Spleen (tissue), 7 donors: Measurements from ENCODE around the gene GPBAR1.

Experiments
- CTCF ChIP-seq, 11 experiments: fragments of 200-600 bp in 7 of 11; fragments of 450-650 bp in 4 of 11; sonication (generic) in 4 of 11; IDR thresholded peaks in 8 of 11; conservative IDR thresholded peaks in 3 of 11; 1 replicate in 7 of 11; 2 replicates in 4 of 11; pipeline versions ENCODE4 v1.4.0 to v1.8.0; 2016 to 2021; ENCODE audit warnings: antibody characterized with exemption in 11 of 11, inconsistent platforms in 4 of 11, mild to moderate bottlenecking in 1 of 11
- POLR2A ChIP-seq, 3 donors: fragments of 450-650 bp; IDR thresholded peaks; one replicate each; pipeline ENCODE4 v1.5.1; 2017; ENCODE audit warnings: antibody characterized with exemption in 3 of 3, mild to moderate bottlenecking in 1 of 3
- POLR2AphosphoS5 ChIP-seq, 3 donors: sonication (generic); formaldehyde crosslinking; IDR thresholded peaks; one replicate each; pipeline ENCODE4 v1.5.1; 2017; ENCODE audit warnings: antibody characterized with exemption in 3 of 3
- donor health status: DM: no; HTN: no; CAD: no; lungs with moderate emphysema.
- donor health status: DM: no; HTN: no; CAD: no.
- donor health status: DM: no; HTN: no; CAD: no.

DNA sequence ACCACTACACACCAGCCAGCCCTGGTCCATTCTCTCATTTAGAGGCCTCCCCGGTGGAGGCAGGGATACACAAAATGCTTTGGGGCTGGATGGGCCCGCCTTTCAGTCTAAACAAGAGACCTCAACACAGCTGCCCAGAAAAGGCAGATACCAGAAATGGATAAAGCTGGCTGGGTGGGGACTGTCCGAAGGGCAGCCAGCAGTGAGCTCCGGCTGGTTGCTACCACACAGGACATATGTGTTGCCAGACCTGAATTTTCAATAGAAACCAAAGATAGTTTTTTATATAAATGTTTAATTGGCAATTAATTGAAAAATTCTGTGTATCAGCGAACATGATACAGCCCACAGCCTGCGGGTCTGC is 1.4 kb downstream of the GPBAR1 start:
- TF ChIP-seq CTCF (IDR thresholded peaks at IDR 0.05 in 8 of 11, conservative IDR thresholded peaks at IDR 0.05 in 3 of 11), result no peak
- TF ChIP-seq POLR2A (IDR thresholded peaks at IDR 0.05), result no peak
- TF ChIP-seq POLR2AphosphoS5 (IDR thresholded peaks at IDR 0.05), result no peak
